ENCODE data around the gene ZSCAN2. TPM values are rescaled to one million over a fixed set of nuclear protein-coding genes. Genes with fewer than 3 reads are reported as not detected.

ZSCAN2 gene
- total RNA-seq, 1 experiment from 2014 or later = 15.2 TPM

DNA sequence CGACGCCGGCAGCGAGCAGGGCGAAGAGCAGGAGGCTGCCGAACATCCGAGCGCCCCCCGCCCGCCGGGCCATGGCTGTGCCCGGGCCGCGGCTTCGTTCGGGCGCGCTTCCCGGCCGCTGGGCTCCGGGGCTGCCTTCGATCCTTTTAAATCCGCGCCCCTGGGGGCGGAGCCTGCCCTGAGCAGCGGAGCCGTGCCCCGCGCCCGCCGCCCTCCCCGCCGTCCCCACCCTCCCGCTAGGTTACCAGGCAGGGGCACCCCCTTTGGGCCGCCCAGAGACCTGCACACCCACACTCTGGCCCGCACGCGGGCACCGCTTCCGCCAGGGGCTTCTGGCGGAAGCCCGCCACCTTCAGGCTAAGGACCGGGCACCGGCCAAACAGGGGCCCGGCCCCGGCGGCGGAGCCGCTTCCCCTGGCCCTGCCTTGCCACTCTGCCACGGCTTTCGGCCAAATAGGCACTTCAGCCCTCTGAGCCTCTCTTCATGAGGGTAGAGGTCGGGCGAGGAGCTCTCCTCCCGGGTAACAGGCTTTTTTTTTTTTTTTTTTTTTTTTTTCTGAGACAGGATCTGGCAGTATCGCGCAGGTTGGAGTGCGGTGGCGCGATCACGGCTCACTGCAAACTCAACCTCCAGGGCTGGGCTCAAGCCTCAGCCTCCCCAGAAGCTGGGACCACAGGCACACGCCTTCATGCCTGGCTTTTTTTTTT is 57.4 kb downstream of the ZSCAN2 start, which contains the start of gene NMB:
NMB (minus strand) TSS at position 120 of the 708 bp plus-strand sequence; CDS start at position 73, 47 bp downstream.
- Histone ChIP-seq H3K36me3 (ENCODE audit: insufficient read depth, low read length, poor library complexity, severe bottlenecking) (no peaks in the 10 kb centered on the region), H3K4me3 (ENCODE audit: low read depth, low read length, poor library complexity, severe bottlenecking) (peak within 1 kb of the TSS; percentile 62), H3K4me1 (ENCODE audit: insufficient read depth, low read length, poor library complexity, severe bottlenecking) (peaks cover 19% of the 10 kb centered on the region), H3K9me3 (ENCODE audit: low read depth, low read length, poor library complexity, severe bottlenecking) (no peaks in the 10 kb centered on the region), H3K27ac (ENCODE audit: low read depth, low read length, poor library complexity, severe bottlenecking) (peak within 1 kb of the TSS; percentile 49), H3K27me3 (replicated peaks; ENCODE audit: insufficient read depth, low read depth, low read length, poor library complexity) (no peaks in the 10 kb centered on the region)
- peak; percentile 80 for DNase-seq (ENCODE audit: low spot score)
- CTCF ChIA-PET = interaction anchor here (0.6 to 0.8 kb wide), 3 partner anchors 36 to 88 kb away, joined by 3 to 5 read pairs (median 4); no protein-coding TSS in a partner anchor
- POLR2A ChIA-PET (ENCODE audit: low non-redundant PET) = no interaction called here
- intact Hi-C loops (cut with micrococcal nuclease; ENCODE audit: unreplicated experiment) = no loop called here
- BruUV-seq (replicated peaks) = no TSS peak
- TF ChIP-seq, protein P1, sequence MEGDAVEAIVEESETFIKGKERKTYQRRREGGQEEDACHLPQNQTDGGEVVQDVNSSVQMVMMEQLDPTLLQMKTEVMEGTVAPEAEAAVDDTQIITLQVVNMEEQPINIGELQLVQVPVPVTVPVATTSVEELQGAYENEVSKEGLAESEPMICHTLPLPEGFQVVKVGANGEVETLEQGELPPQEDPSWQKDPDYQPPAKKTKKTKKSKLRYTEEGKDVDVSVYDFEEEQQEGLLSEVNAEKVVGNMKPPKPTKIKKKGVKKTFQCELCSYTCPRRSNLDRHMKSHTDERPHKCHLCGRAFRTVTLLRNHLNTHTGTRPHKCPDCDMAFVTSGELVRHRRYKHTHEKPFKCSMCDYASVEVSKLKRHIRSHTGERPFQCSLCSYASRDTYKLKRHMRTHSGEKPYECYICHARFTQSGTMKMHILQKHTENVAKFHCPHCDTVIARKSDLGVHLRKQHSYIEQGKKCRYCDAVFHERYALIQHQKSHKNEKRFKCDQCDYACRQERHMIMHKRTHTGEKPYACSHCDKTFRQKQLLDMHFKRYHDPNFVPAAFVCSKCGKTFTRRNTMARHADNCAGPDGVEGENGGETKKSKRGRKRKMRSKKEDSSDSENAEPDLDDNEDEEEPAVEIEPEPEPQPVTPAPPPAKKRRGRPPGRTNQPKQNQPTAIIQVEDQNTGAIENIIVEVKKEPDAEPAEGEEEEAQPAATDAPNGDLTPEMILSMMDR (conservative IDR thresholded peaks at IDR 0.05; ENCODE audit: low read depth, low read length) = peak; percentile 53
- TF ChIP-seq EZH2 (IDR thresholded peaks at IDR 0.05; ENCODE audit: borderline replicate concordance, low read depth, low read length, poor library complexity, severe bottlenecking) = no peak

DNA sequence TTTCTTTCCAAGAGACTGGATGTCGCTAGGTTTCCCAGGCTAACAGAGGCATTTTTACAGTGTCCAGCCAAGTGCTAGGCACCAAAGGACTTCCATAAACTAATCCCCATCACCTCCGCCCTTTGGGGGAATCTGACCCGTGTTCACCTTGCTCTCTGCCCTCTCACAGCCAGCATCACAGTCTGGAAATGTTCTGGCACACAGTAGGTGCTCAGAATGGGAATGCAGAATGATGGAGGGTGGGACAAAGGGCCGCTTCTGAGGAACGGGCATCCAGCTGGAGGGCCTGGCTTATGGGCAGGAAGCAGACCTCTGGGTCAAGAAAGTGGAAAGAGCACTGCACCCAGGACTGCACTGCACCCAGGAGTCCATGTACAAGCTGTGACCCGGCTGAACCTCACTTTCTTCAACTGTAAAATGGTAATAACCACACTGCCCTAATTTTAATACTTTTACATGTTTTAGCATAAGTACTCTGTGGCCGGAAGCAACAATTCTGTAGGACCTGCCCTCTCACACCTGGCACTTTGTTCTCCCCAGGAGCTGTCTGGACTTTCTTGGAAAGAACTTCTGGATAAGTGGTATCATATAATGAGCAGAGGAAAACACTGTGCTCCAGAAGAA is 58.1 kb downstream of the ZSCAN2 start:
- Histone ChIP-seq H3K27ac (ENCODE audit: low read depth, low read length, poor library complexity, severe bottlenecking) (no peak overlapping the region), H3K36me3 (ENCODE audit: insufficient read depth, low read length, poor library complexity, severe bottlenecking) (no peaks in the 10 kb centered on the region), H3K4me1 (ENCODE audit: insufficient read depth, low read length, poor library complexity, severe bottlenecking) (peaks cover 16% of the 10 kb centered on the region), H3K27me3 (replicated peaks; ENCODE audit: insufficient read depth, low read depth, low read length, poor library complexity) (no peaks in the 10 kb centered on the region), H3K4me3 (ENCODE audit: low read depth, low read length, poor library complexity, severe bottlenecking) (peak overlapping the region; percentile 62), H3K9me3 (ENCODE audit: low read depth, low read length, poor library complexity, severe bottlenecking) (no peaks in the 10 kb centered on the region)
- ChIA-PET POLR2A (ENCODE audit: low non-redundant PET) (no interaction called here), CTCF (interaction anchor here (0.8 kb wide), 1 partner anchor 41 kb away, joined by 4 read pairs; no protein-coding TSS in a partner anchor)
- BruUV-seq (replicated peaks) = no TSS peak
- no peak for DNase-seq (ENCODE audit: low spot score)
- TF ChIP-seq, protein P1 (conservative IDR thresholded peaks at IDR 0.05; ENCODE audit: low read depth, low read length) = no peak
- TF ChIP-seq EZH2 (IDR thresholded peaks at IDR 0.05; ENCODE audit: borderline replicate concordance, low read depth, low read length, poor library complexity, severe bottlenecking) = no peak
- intact Hi-C loops (cut with micrococcal nuclease; ENCODE audit: unreplicated experiment) = no loop called here

DNA sequence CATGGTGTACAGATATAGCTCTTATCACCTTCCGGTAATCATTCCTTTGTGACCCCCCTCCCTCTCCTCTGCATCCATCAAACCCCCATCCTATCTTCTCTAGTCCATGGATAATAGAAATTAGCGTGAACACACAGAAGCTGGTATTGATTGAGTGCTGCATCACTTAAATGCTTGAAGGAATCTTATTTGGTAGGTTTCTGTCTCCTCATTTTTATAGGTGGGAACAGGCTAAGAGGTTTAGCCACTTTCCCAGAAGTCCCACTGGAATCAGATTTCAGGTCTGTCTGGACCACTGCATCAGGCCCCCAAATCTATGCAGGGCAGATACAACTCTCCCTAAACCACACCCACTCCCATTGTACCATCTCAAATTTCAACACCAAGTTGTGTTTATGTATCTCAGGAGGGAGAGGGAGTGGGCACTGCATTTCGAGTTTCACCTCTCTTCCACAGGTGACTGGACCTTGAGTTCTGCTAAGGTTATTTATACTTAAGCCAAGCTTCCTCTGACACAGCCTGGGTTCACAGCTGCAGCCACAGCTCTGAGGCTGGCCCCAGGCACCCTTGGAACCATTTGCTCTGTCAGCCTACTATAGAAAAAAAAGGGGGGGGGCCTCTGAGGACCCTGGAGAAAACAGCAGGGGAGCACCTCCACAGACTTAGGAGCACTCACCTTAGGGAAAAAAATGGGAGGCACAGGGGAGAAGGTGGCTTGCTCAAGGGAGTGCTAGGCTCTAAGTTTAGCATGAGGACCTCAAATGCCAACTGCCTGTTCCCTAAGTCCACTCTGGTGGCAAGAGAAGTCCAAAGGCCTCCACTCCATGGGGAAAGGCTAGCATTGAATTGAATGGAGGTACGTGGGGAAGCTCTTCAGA is 59.3 kb downstream of the ZSCAN2 start:
- Histone ChIP-seq H3K27ac (ENCODE audit: low read depth, low read length, poor library complexity, severe bottlenecking) (no peak overlapping the region), H3K4me3 (ENCODE audit: low read depth, low read length, poor library complexity, severe bottlenecking) (no peak overlapping the region), H3K36me3 (ENCODE audit: insufficient read depth, low read length, poor library complexity, severe bottlenecking) (no peaks in the 10 kb centered on the region), H3K4me1 (ENCODE audit: insufficient read depth, low read length, poor library complexity, severe bottlenecking) (peaks cover 16% of the 10 kb centered on the region), H3K9me3 (ENCODE audit: low read depth, low read length, poor library complexity, severe bottlenecking) (no peaks in the 10 kb centered on the region), H3K27me3 (replicated peaks; ENCODE audit: insufficient read depth, low read depth, low read length, poor library complexity) (no peaks in the 10 kb centered on the region)
- BruUV-seq (replicated peaks) = no TSS peak
- intact Hi-C loops (cut with micrococcal nuclease; ENCODE audit: unreplicated experiment) = no loop called here
- ChIA-PET POLR2A (ENCODE audit: low non-redundant PET) (interaction anchor here (0.5 kb wide), 1 partner anchor 26 kb away, joined by 9 read pairs; no protein-coding TSS in a partner anchor), CTCF (no interaction called here)
- no peak for DNase-seq (ENCODE audit: low spot score)
- no peak for TF ChIP-seq EZH2 (IDR thresholded peaks at IDR 0.05; ENCODE audit: borderline replicate concordance, low read depth, low read length, poor library complexity, severe bottlenecking)
- TF ChIP-seq, protein P1 (conservative IDR thresholded peaks at IDR 0.05; ENCODE audit: low read depth, low read length) = no peak
